Heart left ventricle (tissue), 13 donors: Measurements from ENCODE around the gene SDR39U1.

Experiments
- CTCF ChIP-seq, 12 donors: fragments of 200-600 bp; sonication (generic) in 4 of 12; IDR thresholded peaks; one replicate each; pipeline versions ENCODE4 v1.5.0 to v1.8.0; 2018 to 2022; ENCODE audit warnings: antibody characterized with exemption in 12 of 12, mild to moderate bottlenecking in 5 of 12
- POLR2A ChIP-seq, 2 donors: fragments of 450-650 bp; IDR thresholded peaks; one replicate each; pipeline ENCODE4 v1.6.1; 2017; ENCODE audit warnings: antibody characterized with exemption in 2 of 2, mild to moderate bottlenecking in 2 of 2, moderate library complexity in 2 of 2
- donor health status: ischemic (EF 13 %, LVEDD 7.1; RV severe dilation, severe dysfunction).
- donor health status: DM: no; HTN: yes; CAD: no.
- donor health status: DM: no; HTN: no; CAD: no.
- donor health status: ischemic (EF 25% LVEDD 6.9; RV normal size, moderate dysfunction).
- donor health status: ischemic (EF 25% LVEDD 5.7; RV mildly dilated, moderate dysfunction).
- donor health status: ischemic (EF 35%, LVEDD 5.7; RV mildly dilated, moderate dysfunction).
- donor health status: nonischemic (EF 11% LVEDD 7.7; RV severe dilation, severe dysfunction).
- donor health status: DM: yes; HTN: yes; CAD: no.
- donor health status: PGD.
- donor health status: ischemic (EF 29% LVEDD 5.4; RV normal size, mild dysfunction).
- donor health status: nonischemic (EF 23%, LVEDD 6.1; RV moderate dilation, normal function).

- peak; percentile 45 to 69 (median 56) for TF ChIP-seq CTCF (IDR thresholded peaks at IDR 0.05)
- TF ChIP-seq POLR2A (IDR thresholded peaks at IDR 0.05), result no peak
Measured at GRCh38 chr14:24411443-24412389, 30.9 kb downstream of the SDR39U1 start.
